Neural progenitor cell (in vitro differentiated cells): ENCODE data around the gene EMP1. TPM values are rescaled to one million over a fixed set of nuclear protein-coding genes. Genes with fewer than 3 reads are reported as not detected.

Experiments
- DNase-seq: peaks from one replicate; pipeline ENCODE4 v3.0.0-alpha.2; 2016; ENCODE audit warnings: low spot score
- H2AFZ ChIP-seq: fragments of 200-600 bp; sonication (generic); replicated peaks from 2 replicates; pipeline ENCODE4 v1.6.1; 2016; ENCODE audit warnings: antibody characterized with exemption
- H3F3A ChIP-seq: fragments of 200-600 bp; sonication (generic); 2 replicates; pipeline ENCODE4 v1.6.1; 2016; ENCODE audit warnings: antibody characterized with exemption, low read depth
- H3K27ac ChIP-seq: fragments of 200-600 bp; sonication (generic); 2 replicates; pipeline ENCODE4 v1.5.1; 2016; ENCODE audit warnings: mild to moderate bottlenecking
- H3K27me3 ChIP-seq: fragments of 200-600 bp; sonication (generic); 2 replicates; pipeline ENCODE4 v1.6.1; 2016; ENCODE audit warnings: mild to moderate bottlenecking, moderate library complexity
- H3K36me3 ChIP-seq: fragments of 200-600 bp; sonication (generic); 2 replicates; pipeline ENCODE4 v1.5.1; 2016
- H3K4me1 ChIP-seq: fragments of 200-600 bp; sonication (generic); 2 replicates; pipeline ENCODE4 v1.6.1; 2016; ENCODE audit warnings: mixed run types
- H3K4me2 ChIP-seq: fragments of 200-600 bp; sonication (generic); 2 replicates; pipeline ENCODE4 v1.6.1; 2016
- H3K4me3 ChIP-seq: fragments of 200-600 bp; sonication (generic); 2 replicates; pipeline ENCODE4 v1.5.1; 2016
- H3K79me2 ChIP-seq: fragments of 200-600 bp; sonication (generic); 2 replicates; pipeline ENCODE4 v1.6.1; 2016; ENCODE audit warnings: low read depth
- H3K9ac ChIP-seq: fragments of 200-600 bp; sonication (generic); 2 replicates; pipeline ENCODE4 v1.6.1; 2016
- H3K9me3 ChIP-seq: fragments of 200-600 bp; sonication (generic); 2 replicates; pipeline ENCODE4 v1.5.1; 2016; ENCODE audit warnings: low read depth
- H4K20me1 ChIP-seq: fragments of 200-600 bp; sonication (generic); 2 replicates; pipeline ENCODE4 v1.6.1; 2016; ENCODE audit warnings: low read depth
- H3K27ac Mint-ChIP-seq: 3 replicates; pipeline ENCODE4 v1.8.0; 2021; ENCODE audit warnings: mixed read lengths
- H3K27me3 Mint-ChIP-seq: 2 replicates; pipeline ENCODE4 v1.8.0; 2022; ENCODE audit warnings: low read depth, mild to moderate bottlenecking, inconsistent platforms, moderate library complexity, mixed read lengths; ENCODE audit not compliant: insufficient read depth
- H3K36me3 Mint-ChIP-seq: 3 replicates; pipeline ENCODE4 v1.8.0; 2021; ENCODE audit warnings: mixed read lengths
- H3K4me1 Mint-ChIP-seq: 3 replicates; pipeline ENCODE4 v1.8.0; 2021; ENCODE audit warnings: mixed read lengths
- H3K4me3 Mint-ChIP-seq: 3 replicates; pipeline ENCODE4 v1.8.0; 2021; ENCODE audit warnings: mild to moderate bottlenecking, moderate library complexity, mixed read lengths
- H3K9me3 Mint-ChIP-seq: 3 replicates; pipeline ENCODE4 v1.8.0; 2020; ENCODE audit warnings: mixed read lengths
- EZH2 ChIP-seq: fragments of 200-600 bp; sonication (generic); IDR thresholded peaks from 2 replicates; pipeline ENCODE4 v1.6.1; 2017; ENCODE audit warnings: antibody characterized with exemption, mild to moderate bottlenecking, moderate library complexity
- EZH2phosphoT487 ChIP-seq: fragments of 200-600 bp; sonication (generic); IDR thresholded peaks from 2 replicates; pipeline ENCODE4 v1.6.1; 2017; ENCODE audit warnings: antibody characterized with exemption
- total RNA-seq: library from RNA; depleted of rRNA; stranded (reverse); fragments of >200 nt; gene quantifications from 2 replicates; pipeline ENCODE4 v1.2.3, GENCODE V29; 2015; ENCODE audit warnings: low replicate concordance
- TF ChIP-seq, protein P1 (sequence below): fragments of 200-600 bp; sonication (generic); IDR thresholded peaks from 2 replicates; pipeline ENCODE4 v1.5.1; 2017; ENCODE audit warnings: antibody characterized with exemption, mild to moderate bottlenecking

Gene EMP1
- total RNA-seq, 1 donor from 2014 or later: not detected

DNA sequence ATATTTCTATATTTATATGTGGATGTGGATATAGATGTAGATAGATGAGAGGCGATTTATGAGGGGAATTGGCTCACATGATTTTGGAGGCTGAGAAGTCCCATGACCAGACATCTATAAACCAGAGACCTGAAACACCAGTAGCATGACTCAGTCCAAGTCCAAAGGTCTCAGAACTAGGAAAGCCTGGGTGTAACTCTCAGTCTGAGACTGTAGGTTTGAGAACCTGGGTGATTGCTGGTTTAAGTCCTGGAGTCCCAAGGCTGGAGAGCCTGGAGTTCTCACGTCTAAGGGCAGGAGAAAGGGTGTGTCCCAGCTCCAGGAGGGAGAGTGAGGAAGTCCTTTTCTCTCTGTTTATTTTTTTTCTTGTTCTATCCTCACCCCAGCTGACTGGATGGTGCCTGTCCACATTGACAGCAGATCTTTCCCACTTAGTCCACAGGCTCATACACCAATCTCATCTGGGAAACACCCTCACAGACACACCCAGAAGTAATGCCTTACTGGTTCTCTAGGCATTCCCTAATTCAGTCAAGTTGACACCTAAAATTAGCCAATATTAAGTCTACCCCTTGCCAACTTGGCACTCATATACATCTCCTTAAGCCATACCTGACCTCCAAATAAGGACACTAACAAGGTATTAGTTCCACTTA is 45.4 kb downstream of the EMP1 start:
- no peak for DNase-seq
- no peak overlapping the region for H3K4me3 Mint-ChIP-seq
- no peaks in the 10 kb centered on the region for H3K27me3 ChIP-seq
- no peaks in the 10 kb centered on the region for H3K4me1 ChIP-seq
- H3K27ac Mint-ChIP-seq: no peak overlapping the region
- H3K9me3 ChIP-seq: no peaks in the 10 kb centered on the region
- no peaks in the 10 kb centered on the region for H3K9me3 Mint-ChIP-seq
- no peaks in the 10 kb centered on the region for H4K20me1 ChIP-seq
- TF ChIP-seq, protein P1, sequence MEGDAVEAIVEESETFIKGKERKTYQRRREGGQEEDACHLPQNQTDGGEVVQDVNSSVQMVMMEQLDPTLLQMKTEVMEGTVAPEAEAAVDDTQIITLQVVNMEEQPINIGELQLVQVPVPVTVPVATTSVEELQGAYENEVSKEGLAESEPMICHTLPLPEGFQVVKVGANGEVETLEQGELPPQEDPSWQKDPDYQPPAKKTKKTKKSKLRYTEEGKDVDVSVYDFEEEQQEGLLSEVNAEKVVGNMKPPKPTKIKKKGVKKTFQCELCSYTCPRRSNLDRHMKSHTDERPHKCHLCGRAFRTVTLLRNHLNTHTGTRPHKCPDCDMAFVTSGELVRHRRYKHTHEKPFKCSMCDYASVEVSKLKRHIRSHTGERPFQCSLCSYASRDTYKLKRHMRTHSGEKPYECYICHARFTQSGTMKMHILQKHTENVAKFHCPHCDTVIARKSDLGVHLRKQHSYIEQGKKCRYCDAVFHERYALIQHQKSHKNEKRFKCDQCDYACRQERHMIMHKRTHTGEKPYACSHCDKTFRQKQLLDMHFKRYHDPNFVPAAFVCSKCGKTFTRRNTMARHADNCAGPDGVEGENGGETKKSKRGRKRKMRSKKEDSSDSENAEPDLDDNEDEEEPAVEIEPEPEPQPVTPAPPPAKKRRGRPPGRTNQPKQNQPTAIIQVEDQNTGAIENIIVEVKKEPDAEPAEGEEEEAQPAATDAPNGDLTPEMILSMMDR: no peak
- TF ChIP-seq EZH2 (no peak), EZH2phosphoT487 (no peak)
- no peaks in the 10 kb centered on the region for H3K36me3 Mint-ChIP-seq
- H3K79me2 ChIP-seq: no peaks in the 10 kb centered on the region
- H2AFZ ChIP-seq: no peak overlapping the region
- H3K4me1 Mint-ChIP-seq: no peaks in the 10 kb centered on the region
- no peak overlapping the region for H3K4me3 ChIP-seq
- no peaks in the 10 kb centered on the region for H3F3A ChIP-seq
- no peaks in the 10 kb centered on the region for H3K27me3 Mint-ChIP-seq
- no peaks in the 10 kb centered on the region for H3K36me3 ChIP-seq
- no peak overlapping the region for H3K27ac ChIP-seq
- H3K4me2 ChIP-seq: no peak overlapping the region
- H3K9ac ChIP-seq: no peak overlapping the region

DNA sequence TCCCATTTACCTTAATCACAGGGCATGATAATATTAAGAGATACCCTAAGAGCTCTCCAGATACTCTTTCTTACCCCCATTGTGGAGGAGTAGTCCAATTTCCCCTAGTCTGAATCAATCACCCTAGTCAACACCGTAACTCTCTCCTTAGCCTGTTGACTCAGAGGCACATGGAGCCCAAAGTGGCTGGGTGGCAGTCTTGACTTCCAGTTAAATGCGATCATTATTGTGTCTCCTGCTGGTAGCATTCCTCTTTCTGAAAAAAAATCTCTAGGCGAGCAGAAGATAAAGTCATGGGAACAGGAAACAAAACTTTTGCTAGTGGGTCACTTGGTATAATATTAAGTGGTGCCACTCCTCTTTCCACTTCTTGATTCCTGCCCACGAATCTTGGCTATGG is 46.4 kb downstream of the EMP1 start:
- Histone ChIP-seq H3K4me2 (no peak overlapping the region), H3F3A (no peaks in the 10 kb centered on the region), H3K9ac (no peak overlapping the region), H3K27me3 (no peaks in the 10 kb centered on the region), H3K9me3 (no peaks in the 10 kb centered on the region), H3K79me2 (no peaks in the 10 kb centered on the region), H3K4me3 (no peak overlapping the region), H3K27ac (no peak overlapping the region), H4K20me1 (no peaks in the 10 kb centered on the region), H3K4me1 (no peaks in the 10 kb centered on the region), H2AFZ (no peak overlapping the region), H3K36me3 (no peaks in the 10 kb centered on the region)
- no peak for DNase-seq
- peaks cover 4% of the 10 kb centered on the region for H3K27me3 Mint-ChIP-seq
- H3K4me1 Mint-ChIP-seq: peaks cover 3% of the 10 kb centered on the region
- H3K4me3 Mint-ChIP-seq: no peak overlapping the region
- no peak for TF ChIP-seq EZH2
- TF ChIP-seq EZH2phosphoT487: no peak
- TF ChIP-seq, protein P1: no peak
- H3K36me3 Mint-ChIP-seq: no peaks in the 10 kb centered on the region
- no peak overlapping the region for H3K27ac Mint-ChIP-seq
- peaks cover 2% of the 10 kb centered on the region for H3K9me3 Mint-ChIP-seq

DNA sequence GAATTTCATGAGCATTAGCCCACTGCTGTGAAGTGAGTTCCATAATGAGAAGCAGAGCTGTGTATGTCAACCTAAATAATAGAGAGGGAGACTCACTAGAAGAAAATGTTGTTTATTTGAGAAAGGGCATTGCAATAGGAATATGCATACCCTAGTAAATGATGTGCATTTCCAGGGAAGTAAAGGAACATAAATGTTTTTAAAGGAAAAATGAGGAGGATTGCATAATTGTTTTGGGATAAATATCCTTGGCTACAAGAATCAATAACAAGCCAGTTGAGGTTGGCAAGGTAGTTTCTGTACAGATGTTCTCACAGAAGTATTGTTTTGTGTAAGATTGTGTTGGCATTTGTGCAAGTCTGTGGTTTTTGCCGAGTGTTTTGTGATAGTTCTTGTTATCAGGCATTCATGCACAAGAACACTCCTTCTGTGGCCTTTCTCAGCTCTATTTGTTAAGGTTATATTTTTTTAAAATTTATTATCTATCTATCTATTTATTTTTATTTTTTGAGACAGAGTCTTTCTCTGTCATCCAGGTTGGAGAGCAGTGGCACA is 47.1 kb downstream of the EMP1 start:
- H3F3A ChIP-seq: no peaks in the 10 kb centered on the region
- no peaks in the 10 kb centered on the region for H3K9me3 ChIP-seq
- H3K4me3 Mint-ChIP-seq: no peak overlapping the region
- no peaks in the 10 kb centered on the region for H3K27me3 ChIP-seq
- no peaks in the 10 kb centered on the region for H3K36me3 Mint-ChIP-seq
- no peak overlapping the region for H3K27ac ChIP-seq
- no peak overlapping the region for H3K9ac ChIP-seq
- no peak overlapping the region for H3K4me2 ChIP-seq
- H3K79me2 ChIP-seq: no peaks in the 10 kb centered on the region
- peaks cover 2% of the 10 kb centered on the region for H3K9me3 Mint-ChIP-seq
- H3K4me3 ChIP-seq: no peak overlapping the region
- DNase-seq: no peak
- H3K27ac Mint-ChIP-seq: no peak overlapping the region
- peaks cover 3% of the 10 kb centered on the region for H3K4me1 Mint-ChIP-seq
- H3K4me1 ChIP-seq: no peaks in the 10 kb centered on the region
- H3K36me3 ChIP-seq: no peaks in the 10 kb centered on the region
- TF ChIP-seq, protein P1: no peak
- TF ChIP-seq EZH2phosphoT487 (no peak), EZH2 (no peak)
- H2AFZ ChIP-seq: no peak overlapping the region
- H4K20me1 ChIP-seq: no peaks in the 10 kb centered on the region
- peaks cover 4% of the 10 kb centered on the region for H3K27me3 Mint-ChIP-seq
